GM18873 (cell line): ENCODE data around the gene OCLN.
A peak's percentile ranks its signal among the peaks of the same experiment; 100 is the strongest.
"Not testable (repeated sequence)": the region's sequence is repeated elsewhere in the genome, so short reads cannot be mapped to it uniquely, and the experiment has no call there.

Source experiments
- ATAC-seq: cut with Tn5 transposase; IDR thresholded peaks from one replicate; pipeline ENCODE4 v1.9.1; 2021; ENCODE audit warnings: mild to moderate bottlenecking, moderate library complexity, moderate number of reproducible peaks; ENCODE audit not compliant: unreplicated experiment, low FRiP score

The OCLN gene, protein sequence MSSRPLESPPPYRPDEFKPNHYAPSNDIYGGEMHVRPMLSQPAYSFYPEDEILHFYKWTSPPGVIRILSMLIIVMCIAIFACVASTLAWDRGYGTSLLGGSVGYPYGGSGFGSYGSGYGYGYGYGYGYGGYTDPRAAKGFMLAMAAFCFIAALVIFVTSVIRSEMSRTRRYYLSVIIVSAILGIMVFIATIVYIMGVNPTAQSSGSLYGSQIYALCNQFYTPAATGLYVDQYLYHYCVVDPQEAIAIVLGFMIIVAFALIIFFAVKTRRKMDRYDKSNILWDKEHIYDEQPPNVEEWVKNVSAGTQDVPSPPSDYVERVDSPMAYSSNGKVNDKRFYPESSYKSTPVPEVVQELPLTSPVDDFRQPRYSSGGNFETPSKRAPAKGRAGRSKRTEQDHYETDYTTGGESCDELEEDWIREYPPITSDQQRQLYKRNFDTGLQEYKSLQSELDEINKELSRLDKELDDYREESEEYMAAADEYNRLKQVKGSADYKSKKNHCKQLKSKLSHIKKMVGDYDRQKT

DNA sequence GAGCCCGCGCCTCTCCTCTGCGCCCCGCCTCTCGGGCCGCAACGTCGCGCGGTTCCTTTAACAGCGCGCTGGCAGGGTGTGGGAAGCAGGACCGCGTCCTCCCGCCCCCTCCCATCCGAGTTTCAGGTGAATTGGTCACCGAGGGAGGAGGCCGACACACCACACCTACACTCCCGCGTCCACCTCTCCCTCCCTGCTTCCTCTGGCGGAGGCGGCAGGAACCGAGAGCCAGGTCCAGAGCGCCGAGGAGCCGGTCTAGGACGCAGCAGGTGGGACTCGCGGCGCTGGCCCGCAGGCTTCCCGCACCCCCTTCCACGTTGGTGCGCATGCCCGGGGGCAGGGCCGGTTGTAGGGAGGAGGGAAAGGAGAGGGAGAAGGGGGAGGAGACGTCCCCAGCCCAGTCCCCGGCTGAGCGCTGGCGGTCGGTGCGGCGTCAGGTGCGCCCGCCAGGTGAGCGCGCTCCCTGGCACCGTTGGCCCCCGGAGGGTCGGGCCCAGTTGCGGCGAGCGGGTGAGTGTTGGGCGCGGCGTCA, at the start of gene OCLN:
Gene OCLN (plus strand): TSS at position 400 of the 532 bp plus-strand sequence. CDS start 11,455 bp downstream, outside the sequence.
- no peak for ATAC-seq

DNA sequence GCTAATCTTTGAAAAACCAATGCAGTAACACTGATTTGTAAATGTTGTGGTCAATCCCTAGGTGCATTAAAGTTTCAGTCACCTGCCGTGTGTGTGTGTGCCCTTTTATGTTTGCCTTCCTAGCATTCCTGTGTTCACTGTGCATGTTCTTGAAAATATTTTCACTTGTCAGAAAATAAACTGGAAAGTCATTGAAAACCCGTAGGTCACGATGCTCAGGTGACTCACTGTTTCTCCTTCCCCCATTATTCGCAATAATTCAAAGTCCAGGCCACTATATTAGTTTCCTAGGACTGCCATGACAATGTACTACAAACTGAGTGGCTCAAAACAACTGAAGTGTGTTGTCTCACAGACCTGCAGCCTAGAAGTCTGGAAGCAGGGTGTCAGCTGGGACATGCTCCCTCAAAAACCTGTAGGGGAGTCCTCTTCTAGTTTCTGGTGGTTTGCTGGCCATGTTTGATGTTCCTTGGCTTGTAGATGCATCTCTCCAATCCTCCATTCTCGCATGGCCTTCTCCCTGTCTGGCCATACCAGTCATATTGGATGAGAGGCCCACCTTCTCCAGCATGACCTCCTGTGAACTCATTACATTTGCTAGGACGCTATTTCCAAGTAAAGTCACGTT, 48.3 kb upstream of the OCLN start:
- ATAC-seq = no peak

DNA sequence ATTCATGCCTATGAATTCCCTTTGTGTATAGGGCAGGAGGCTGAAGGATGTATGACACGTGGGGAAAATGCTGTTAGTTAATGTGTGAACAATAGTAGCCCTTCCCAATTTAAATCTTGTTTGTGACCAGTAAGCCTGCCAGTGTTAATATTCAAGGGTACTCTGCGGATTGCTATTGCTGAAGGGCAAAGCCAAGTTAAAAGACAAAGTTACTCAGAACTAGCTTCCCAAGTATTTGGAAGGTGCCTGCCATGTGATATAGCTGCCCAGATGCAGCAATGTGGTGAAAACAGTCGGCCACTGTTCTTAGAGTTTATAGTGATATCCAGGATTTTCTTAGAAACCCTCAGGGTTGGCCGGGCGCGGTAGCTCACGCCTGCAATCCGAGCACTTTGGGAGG, 43.1 kb upstream of the OCLN start:
- no peak for ATAC-seq

DNA sequence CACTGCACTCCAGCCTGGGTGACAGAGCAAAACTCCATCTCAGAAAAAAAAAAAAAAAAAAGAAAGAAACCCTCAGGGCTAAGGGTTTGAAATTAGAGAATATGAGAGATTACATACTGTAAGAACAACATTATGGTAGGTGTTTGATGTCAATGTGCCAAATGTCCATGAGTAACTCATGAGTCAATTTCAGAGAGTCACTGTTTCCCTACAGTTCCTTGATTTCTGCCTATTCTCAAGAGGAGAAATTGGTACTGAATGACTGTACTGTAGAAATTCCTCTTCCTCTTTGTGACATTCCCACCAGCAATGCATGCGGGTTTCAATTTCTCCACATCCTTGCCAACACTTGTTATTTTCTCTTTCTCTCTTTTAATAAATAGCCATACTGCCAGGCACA, 42.5 kb upstream of the OCLN start:
- no peak for ATAC-seq

DNA sequence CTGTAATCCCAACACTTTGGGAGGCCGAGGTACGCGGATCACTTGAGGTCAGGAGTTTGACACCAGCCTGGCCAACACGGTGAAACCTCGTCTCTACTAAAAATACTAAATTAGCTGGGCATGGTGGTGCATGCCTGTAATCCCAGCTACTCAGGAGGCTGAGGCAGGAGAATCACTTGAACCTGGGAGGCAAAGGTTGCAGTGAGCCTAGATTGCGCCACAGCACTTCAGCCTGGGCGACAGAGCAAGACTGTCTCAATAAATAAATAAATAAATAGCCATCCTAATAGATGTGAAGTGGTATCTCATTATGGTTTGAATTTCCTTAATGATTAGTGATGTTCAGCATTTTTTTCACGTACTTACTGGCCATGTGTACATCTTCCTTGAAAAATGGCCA, 42.1 kb upstream of the OCLN start:
- ATAC-seq = not testable (repeated sequence)

DNA sequence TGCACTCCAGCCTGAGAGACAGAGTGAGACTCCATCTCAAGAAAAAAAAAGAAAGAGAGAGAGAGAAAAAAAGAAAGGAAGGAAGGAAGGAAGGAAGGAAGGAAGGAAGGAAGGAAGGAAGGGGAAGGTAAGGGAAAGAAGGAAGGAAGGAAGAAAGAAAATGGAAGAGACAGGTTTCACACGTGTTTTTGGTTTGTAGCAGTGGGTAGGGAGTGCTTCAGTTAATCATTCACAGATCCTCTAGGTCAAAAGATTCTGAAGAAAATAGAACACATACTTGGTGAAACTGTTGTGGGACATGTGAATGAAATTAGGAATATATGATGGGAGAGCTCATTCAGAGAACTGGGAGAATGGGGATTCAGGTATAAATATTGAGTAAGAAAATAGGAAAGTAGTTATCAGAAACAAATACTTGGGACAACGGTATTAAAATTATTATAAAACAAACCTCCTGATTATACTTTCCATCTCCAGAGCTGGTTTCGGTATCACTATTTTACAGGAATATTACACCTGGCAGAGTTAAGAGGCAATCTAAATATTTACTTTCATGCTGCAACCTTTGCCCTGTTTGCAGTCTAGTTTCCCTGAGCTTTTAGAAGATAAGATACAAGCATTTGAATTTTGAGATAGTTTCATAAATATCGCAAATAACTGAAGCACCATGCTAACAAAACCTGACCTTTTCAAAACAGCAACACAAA, 40.5 kb upstream of the OCLN start:
- ATAC-seq = no peak

DNA sequence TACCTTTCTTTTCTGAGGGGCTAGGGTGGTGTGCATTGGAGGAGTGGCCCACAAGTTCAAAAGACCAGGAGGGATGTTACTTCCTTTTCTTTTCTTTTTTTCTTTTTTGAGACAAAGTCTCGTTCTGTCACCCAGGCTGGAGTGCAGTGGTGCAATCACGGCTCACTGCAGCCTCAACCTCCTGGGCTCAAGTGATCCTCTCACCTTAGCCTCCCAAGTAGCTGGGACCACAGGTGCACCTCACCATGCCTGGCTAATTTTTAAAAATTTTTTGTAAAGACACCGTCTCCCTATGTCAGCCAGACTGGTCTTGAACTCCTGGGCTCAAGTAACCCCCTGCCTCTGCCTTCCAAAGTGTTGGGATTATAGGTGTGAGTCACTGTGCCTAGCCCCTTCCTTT, 39.1 kb upstream of the OCLN start:
- not testable (repeated sequence) for ATAC-seq

DNA sequence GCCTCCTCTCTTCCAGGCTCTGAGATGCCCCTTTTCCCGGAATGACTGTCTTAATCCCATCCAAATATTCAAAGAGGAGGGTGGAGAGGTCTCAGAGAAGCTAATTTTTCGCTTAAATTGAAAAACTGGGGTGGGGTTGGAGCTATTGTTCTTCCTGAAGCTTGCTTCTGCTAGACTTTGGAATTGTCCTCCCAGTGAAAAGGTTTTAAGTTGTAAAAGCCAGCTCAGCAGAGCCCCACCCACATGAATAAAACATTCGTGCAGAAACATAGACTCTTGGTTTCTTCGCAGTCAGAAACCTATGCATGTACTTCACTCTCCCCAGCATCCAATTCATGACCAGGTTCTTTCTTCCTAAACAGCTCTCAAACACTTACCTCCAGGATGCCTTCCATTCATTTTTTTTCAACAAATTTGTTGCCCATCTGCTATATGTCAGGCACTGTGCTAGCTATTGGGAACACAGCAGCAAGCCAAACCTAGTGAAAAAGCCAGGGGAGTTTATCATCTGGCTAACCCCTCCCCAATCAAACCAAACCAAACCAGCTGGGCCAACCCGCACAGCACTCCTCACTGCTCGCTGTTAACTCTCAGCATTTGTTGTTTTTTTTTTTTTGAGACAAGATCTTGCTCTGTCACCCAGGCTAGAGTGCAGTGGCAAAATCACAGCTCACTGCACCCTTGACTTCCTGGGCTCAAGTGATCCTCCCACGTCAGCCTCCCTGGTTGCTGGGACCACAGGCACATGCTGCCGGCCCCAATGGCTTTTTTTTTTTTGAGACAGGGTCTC, 37.9 kb upstream of the OCLN start:
- ATAC-seq = no peak

DNA sequence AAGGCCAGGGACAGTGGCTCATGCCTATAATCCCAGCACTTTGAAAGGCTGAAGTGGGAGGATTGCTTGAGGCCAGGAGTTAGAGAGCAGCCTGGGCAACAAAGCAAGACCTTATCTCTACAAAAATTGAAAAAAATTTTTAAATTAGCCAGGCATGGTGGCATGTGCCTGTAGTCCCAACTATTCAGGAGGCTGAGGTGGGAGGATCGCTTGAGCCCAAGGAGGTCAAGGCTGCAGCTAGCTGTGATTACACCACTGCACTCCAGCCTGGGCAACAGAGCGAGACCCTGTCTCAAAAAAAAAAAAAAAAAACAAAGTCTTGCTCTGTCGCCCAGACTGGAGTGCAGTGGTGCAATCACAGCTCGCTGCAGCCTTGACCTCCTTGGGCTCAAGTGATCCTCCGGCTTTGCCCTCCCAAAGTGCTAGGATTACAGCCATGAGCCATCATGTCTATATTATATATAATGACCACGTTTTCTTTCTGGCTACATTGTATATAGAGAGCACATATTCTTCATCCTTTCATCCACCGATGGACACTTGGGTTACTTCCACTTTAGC, 37.1 kb upstream of the OCLN start:
- not testable (repeated sequence) for ATAC-seq

DNA sequence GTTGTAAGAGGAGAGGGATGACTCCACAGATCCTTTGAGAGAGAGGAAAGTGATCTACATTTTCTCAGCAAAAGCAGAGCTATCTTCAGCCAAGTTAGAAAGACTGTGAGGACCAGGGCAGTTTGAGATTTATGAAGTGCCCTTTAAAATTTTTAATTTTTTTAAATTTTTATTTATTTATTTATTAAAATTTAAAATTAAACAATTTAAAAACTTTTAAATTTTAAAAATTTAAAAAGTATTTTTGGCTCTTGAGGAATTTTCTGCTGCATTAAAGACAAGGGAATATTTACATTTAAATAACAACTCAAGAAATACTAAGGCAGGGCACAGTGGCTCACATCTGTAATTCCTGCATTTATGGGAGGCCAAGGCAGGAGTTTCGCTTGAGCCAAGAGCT, 30.4 kb upstream of the OCLN start:
- ATAC-seq = no peak

DNA sequence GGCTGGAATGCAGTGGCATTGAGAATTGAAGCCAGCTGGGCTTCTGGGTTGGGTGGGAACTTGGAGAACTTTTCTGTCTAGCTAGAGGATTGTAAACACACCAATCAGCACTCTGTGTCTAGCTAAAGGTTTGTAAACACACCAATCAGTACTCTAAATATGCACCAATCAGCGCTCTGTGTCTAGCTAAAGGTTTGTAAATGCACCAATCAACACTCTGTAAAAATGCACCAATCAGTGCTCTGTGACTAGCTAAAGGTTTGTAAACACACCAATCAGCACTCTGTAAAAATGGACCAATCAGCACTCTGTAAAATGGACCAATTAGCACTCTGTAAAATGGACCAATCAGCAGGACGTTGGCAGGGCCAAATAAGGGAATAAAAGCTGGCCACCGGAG, 26.2 kb upstream of the OCLN start:
- not testable (repeated sequence) for ATAC-seq

DNA sequence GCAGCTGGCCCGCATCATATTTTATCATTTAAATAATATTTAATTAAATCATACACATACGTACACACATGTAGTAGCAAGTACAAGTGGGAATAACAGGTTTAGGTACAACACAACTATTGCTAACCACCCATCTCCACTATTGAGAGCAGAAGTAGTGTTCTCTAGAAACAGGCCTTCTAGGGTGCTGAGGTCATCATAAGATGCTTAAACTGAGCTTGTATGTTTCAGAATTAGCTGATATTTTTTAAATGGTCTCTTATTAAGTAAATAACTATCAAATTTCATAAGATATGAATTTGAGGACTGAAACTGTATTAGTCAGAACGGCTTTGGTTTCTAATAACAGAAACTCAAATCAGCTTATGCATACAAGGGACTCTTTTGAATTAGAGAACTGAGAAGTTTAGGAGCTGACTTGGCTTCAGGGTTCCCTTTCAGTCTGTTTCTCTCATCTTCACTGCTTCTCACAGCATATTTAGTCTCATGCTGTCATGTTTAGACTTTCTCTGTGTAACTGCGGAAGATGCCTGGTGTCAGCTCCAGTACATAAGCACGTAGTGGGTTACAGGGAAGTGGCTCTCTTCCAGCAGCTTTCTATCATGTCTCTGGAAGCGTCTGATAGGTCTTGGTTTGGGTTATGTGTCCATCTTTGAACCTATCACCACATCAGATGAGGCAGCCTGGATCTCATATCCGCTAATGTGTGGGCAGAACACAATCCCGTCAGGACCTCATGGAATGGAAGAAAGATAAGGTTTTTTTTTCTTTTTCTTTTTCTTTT, 25.0 kb upstream of the OCLN start:
- peak; percentile 95 for ATAC-seq

DNA sequence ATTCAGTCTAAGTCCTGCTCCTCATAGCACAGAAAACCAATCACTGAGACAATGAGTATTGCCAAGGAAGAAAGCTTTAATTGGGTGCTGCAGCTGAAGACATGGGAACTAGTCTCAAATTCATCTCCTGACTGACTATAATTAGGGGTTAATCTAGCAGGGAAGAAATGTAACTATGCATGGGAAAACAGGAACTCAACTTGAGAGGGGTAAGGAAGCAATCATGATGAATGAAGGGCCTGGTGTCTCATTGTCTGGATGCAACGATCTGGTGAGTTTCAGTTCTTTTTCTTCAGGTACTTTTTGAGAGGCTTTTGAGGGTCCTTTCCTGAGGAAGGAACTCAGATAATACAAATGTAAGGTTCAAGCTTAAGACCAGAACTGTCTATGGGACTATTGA, 24.0 kb upstream of the OCLN start:
- ATAC-seq = no peak

DNA sequence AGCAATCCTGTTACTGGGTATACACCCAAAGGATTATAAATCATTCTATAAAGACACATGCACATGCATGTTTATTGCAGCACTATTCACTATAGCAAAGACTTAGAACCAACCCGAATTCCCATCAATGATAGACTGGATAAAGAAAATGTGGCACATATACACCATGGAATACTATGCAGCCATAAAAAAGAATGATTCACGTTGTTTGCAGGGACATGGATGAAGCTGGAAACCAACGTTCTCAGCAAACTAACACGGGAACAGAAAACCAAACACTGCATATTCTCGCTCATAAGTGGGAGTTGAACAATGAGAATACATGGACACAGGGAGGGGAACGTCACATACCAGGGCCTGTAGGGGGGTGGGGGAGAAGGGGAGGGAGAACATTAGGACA, 21.1 kb upstream of the OCLN start:
- not testable (repeated sequence) for ATAC-seq

DNA sequence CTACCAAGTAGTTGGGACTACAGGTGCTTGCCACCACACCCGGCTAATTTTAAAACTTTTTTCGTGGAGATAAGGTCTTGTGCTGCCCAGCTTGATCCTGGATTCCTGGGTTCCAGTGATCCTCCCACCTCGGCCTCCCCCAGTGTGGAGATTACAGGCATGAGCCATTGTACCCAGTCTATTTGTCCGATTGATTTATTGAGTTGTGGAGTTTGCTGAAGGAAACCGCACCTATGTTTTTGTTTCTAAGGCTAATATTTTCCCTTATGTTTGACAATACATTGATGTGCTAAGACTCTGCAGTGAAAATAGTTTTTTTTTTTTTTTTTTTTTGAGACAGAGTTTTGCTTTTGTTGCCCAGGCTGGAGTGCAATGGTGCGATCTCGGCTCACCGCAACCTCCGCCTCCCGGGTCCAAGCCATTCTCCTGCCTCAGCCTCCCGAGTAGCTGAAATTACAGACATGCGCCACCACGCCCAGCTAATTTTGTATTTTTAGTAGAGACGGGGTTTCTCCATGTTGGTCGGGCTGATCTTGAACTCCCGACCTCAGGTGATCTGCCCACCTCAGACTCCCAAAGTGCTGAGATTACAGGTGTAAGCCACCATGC, 20.0 kb upstream of the OCLN start:
- ATAC-seq = not testable (repeated sequence)

DNA sequence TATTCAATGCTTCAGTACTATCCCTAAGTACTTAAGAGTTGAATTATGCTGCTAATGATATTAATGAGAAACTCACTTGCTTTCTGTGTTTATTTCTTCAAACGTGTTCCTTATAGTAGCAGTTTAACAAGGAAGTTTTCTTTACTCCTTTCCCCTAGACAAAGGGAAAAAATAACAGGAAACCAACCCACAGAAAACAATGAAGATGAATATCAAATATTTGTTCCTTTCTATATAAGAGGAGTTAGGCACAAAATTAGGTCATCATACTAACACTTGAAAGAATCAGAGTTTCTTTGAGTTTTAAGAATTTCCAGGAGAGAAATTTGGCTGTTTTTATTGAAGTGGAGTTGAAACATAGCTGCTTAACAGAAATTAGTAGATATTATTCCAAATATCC, 15.4 kb upstream of the OCLN start:
- ATAC-seq = no peak

DNA sequence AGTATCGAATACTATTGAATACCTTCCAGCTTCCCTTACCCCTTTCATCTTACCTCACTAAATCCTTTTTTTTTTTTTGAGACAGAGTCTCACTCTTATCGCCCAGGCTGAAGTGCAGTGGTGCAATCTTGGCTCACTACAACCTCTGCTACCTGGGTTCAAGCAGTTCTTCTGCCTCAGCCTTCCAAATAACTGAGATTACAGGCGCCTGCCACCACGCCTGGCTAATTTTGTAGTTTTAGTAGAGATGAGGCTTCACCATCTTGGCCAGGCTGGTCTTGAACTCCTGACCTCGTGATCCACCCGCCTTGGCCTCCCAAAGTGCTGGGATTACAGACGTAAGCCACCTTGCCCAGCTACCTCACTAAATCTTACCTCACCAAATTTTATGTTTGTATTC, 14.3 kb upstream of the OCLN start:
- not testable (repeated sequence) for ATAC-seq

DNA sequence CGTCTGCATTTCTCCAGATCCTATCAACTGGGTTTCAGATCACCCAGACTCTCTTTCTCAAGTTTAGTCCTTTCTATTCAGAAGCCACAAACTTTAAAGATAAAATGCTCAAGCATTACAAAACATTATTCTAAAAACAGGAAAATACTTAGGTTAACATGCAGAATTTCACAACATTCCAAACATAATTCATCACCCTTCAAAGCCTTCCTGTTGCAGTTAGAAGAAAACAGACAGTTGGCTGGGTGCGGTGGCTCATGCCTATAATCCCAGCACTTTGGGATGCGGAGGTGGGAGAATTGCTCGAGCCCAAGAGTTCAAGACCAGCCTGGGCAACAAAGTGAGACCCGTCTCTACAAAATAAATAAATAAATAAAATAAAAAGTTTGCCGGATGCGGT, 7.7 kb upstream of the OCLN start:
- no peak for ATAC-seq

DNA sequence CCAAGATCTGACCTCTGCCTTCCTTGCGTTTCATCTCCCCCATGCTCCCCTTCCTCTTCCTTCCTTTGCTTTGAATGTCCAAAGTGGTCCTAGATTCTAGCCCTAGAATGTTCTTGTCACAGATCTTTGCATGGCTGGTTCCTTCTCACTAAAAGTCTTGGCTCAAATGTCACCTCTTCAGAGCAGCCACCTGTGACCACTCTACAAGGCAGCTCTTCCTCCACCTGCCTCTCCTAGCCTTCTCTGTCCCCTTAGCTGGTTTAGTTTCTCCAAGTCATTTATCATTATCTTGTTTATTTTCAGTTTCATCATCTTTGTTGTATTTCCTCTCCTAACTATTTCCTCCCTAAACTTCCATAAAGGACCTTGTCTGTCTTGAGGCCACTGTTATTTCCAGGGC, 7.1 kb upstream of the OCLN start:
- no peak for ATAC-seq
